K562 (cell line): ENCODE measurements around the gene CD96. TPM values are rescaled to one million over a fixed set of nuclear protein-coding genes. Genes with fewer than 3 reads are reported as not detected.

Source experiments
- ATAC-seq: fragments of 200-7000 bp; cut with Tn5 transposase; 3 replicates; pipeline ENCODE4 v1.9.1; 2020; ENCODE audit warnings: moderate library complexity
- BruUV-seq: library from RNA; stranded (reverse); fragments of 400-500 nt; replicated peaks from 2 replicates; lab custom pipeline; 2021; lab: Mats Ljungman, UMichigan
- CTCF ChIA-PET: fragments of 300-600 bp; formaldehyde crosslinking; extraction: SDS; loops from one replicate; lab custom pipeline; 2021; ENCODE audit warnings: low intra/inter-chr PET ratio; lab: Yijun Ruan, JAX
- POLR2A ChIA-PET: fragments of 300-600, 350-650 bp; sonication (Branson Sonifier 250); formaldehyde crosslinking; extraction: SDS; loops from one replicate; lab custom pipeline; 2021; ENCODE audit warnings: antibody characterized with exemption, inconsistent platforms; lab: Yijun Ruan, JAX
- DNase-seq, 4 experiments: peaks; one replicate each; pipeline versions ENCODE4 v3.0.0 to v3.0.0-alpha.2; 2011 to 2018; ENCODE audit warnings: low spot score in 3 of 4, mixed read lengths in 3 of 4; ENCODE audit errors: extremely low read depth in 1 of 4
- FAIRE-seq: peaks from 2 replicates; lab custom pipeline; 2011; peaks lifted over from hg19 to GRCh38; lab: Jason Lieb, UNC
- H2AFZ ChIP-seq: 2 replicates; pipeline ENCODE4 v1.6.0; 2011; ENCODE audit warnings: low read depth, low read length, control low read depth, inconsistent platforms
- H3K27ac ChIP-seq: fragments of 200-600 bp; 3 replicates; pipeline ENCODE4 v1.8.0; 2011; ENCODE audit warnings: low read depth, mild to moderate bottlenecking, control low read depth, inconsistent platforms, low read length, moderate library complexity, mixed read lengths; ENCODE audit errors: extremely low read depth
- H3K27me3 ChIP-seq, 2 experiments: fragments of 300-600 bp in 1 of 2; 2 replicates in 1 of 2; 3 replicates in 1 of 2; pipeline versions ENCODE4 v1.6.0 to v1.8.0; 2011; ENCODE audit warnings: inconsistent platforms in 2 of 2, low read length in 2 of 2, mild to moderate bottlenecking in 1 of 2, mixed read lengths in 1 of 2, moderate library complexity in 1 of 2; ENCODE audit not compliant: control insufficient read depth in 2 of 2, insufficient read depth in 2 of 2
- H3K36me3 ChIP-seq: fragments of 300-600 bp; 3 replicates; pipeline ENCODE4 v1.8.0; 2011; ENCODE audit warnings: mild to moderate bottlenecking, low read length, inconsistent platforms; ENCODE audit not compliant: control insufficient read depth, insufficient read depth
- H3K4me1 ChIP-seq, 2 experiments: fragments of 200-600 bp in 1 of 2; replicated peaks in 1 of 2; 2 replicates in 1 of 2; 3 replicates in 1 of 2; pipeline versions ENCODE4 v1.5.1 to v1.8.0; 2011; ENCODE audit warnings: inconsistent platforms in 2 of 2, low read length in 2 of 2, mild to moderate bottlenecking in 1 of 2, mixed read lengths in 1 of 2, moderate library complexity in 1 of 2; ENCODE audit not compliant: control insufficient read depth in 2 of 2, insufficient read depth in 2 of 2
- H3K4me2 ChIP-seq: 2 replicates; pipeline ENCODE4 v1.6.1; 2011; ENCODE audit warnings: low read length, control low read depth, inconsistent platforms, mixed read lengths; ENCODE audit not compliant: insufficient read depth
- H3K4me3 ChIP-seq: fragments of 200-600 bp; sonication (generic), shearing (Covaris generic); 2 replicates; pipeline ENCODE4 v1.5.1; 2016; ENCODE audit warnings: control low read depth, inconsistent platforms
- H3K79me2 ChIP-seq: fragments of 200-600 bp; 3 replicates; pipeline ENCODE4 v1.8.0; 2011; ENCODE audit warnings: low read length, inconsistent platforms; ENCODE audit not compliant: control insufficient read depth, insufficient read depth
- H3K9ac ChIP-seq, 2 experiments: 2 replicates each; pipeline versions ENCODE4 v1.6.0 to v1.6.1; 2011; ENCODE audit warnings: low read depth in 2 of 2, low read length in 2 of 2, control low read depth in 1 of 2, inconsistent platforms in 1 of 2, mild to moderate bottlenecking in 1 of 2, mixed read lengths in 1 of 2; ENCODE audit not compliant: insufficient read depth in 1 of 2
- H3K9me1 ChIP-seq: one replicate; pipeline ENCODE4 v1.6.0; 2011; ENCODE audit warnings: inconsistent platforms, mild to moderate bottlenecking, low read length, moderate library complexity; ENCODE audit not compliant: control insufficient read depth, insufficient read depth
- H3K9me3 ChIP-seq: replicated peaks from 2 replicates; pipeline ENCODE4 v1.5.1; 2011; ENCODE audit warnings: low read depth, low read length, inconsistent platforms; ENCODE audit not compliant: control insufficient read depth, insufficient read depth
- H4K20me1 ChIP-seq: replicated peaks from 2 replicates; pipeline ENCODE4 v1.6.1; 2011; ENCODE audit warnings: low read length, inconsistent platforms, mixed read lengths; ENCODE audit not compliant: control insufficient read depth, insufficient read depth
- BCOR ChIP-seq: fragments of 450-650 bp; IDR thresholded peaks from 2 replicates; pipeline ENCODE4 v1.6.1; 2016
- DNMT1 ChIP-seq: fragments of 450-650 bp; IDR thresholded peaks from 2 replicates; pipeline ENCODE4 v1.6.1; 2016; ENCODE audit warnings: antibody characterized with exemption, mild to moderate bottlenecking
- FOXK1 ChIP-seq: sonication (generic); formaldehyde crosslinking; IDR thresholded peaks from 2 replicates; pipeline ENCODE4 v1.8.0; 2022; ENCODE audit warnings: missing genetic modification reagents, mild to moderate bottlenecking, borderline replicate concordance
- RBM17 ChIP-seq: fragments of 200-400 bp; formaldehyde crosslinking; IDR thresholded peaks from 2 replicates; pipeline ENCODE4 v1.6.1; 2017; ENCODE audit warnings: low read depth, mild to moderate bottlenecking, low read length, borderline replicate concordance
- in situ Hi-C: fragments of 300-500 bp; cut with MboI; formaldehyde crosslinking; loops from 4 replicates; pipeline ENCODE4 v1.15.0; 2018; ENCODE audit warnings: inconsistent platforms, mixed read lengths
- intact Hi-C: fragments of 100-400 bp; cut with micrococcal nuclease; formaldehyde crosslinking; loops from 2 replicates; pipeline ENCODE4 v1.14.2; 2022
- polyA plus RNA-seq, 8 experiments: library from polyadenylated mRNA; depleted of rRNA in 4 of 8; stranded (reverse) in 5 of 8; unstranded in 3 of 8; fragments of >200 nt; fragmentation: Nextera tagmentation in 2 of 8; fragmentation: Illumina TruSeq in 1 of 8; extraction: Ambion mirVana in 2 of 8; extraction: Trizol in 1 of 8; gene quantifications; 2 replicates each; pipeline versions ENCODE4 v1.2.1 to v1.2.3, GENCODE V29; 2011 to 2014; ENCODE audit warnings: inconsistent platforms in 1 of 8, missing spikeins in 1 of 8
- total RNA-seq, 7 experiments: library from RNA; depleted of rRNA in 6 of 7; stranded (reverse); fragments of >200 nt in 6 of 7; fragmentation: Illumina TruSeq in 2 of 7; extraction: Trizol in 2 of 7; gene quantifications; 2 replicates each; pipeline versions ENCODE4 v1.2.1 to v1.2.3, GENCODE V29; 2011 to 2021; ENCODE audit warnings: low replicate concordance in 1 of 7
- TF ChIP-seq, protein P1 (sequence below), 2 experiments: fragments of 150-350 bp in 1 of 2; IDR thresholded peaks; 2 replicates each; pipeline ENCODE4 v1.6.1; 2012 to 2016; ENCODE audit warnings: low read depth in 2 of 2, low read length in 2 of 2, mild to moderate bottlenecking in 1 of 2, moderate library complexity in 1 of 2
- TF ChIP-seq, protein P2 (sequence below), 2 experiments: fragments of 450-650 bp; formaldehyde crosslinking in 1 of 2; IDR thresholded peaks; 2 replicates each; pipeline versions ENCODE4 v1.4.0 to v1.6.1; 2014 to 2020; ENCODE audit warnings: mild to moderate bottlenecking in 2 of 2, borderline replicate concordance in 1 of 2, low read depth in 1 of 2
- TF ChIP-seq, protein P3 (sequence below): sonication (generic); formaldehyde crosslinking; IDR thresholded peaks from 2 replicates; pipeline ENCODE4 v1.8.0; 2022; ENCODE audit warnings: mild to moderate bottlenecking, missing genetic modification reagents
- TF ChIP-seq, protein P4 (sequence below): fragments of 450-650 bp; formaldehyde crosslinking; IDR thresholded peaks from 2 replicates; pipeline ENCODE4 v1.4.0; 2020; ENCODE audit warnings: mild to moderate bottlenecking, moderate library complexity

Gene CD96
- total and polyA plus RNA-seq, 9 of the 15 experiments (the other 6 are each of a cell fraction or from before 2014, with no cell fraction given): 0.32 to 5.7 (median 1.2) TPM

DNA sequence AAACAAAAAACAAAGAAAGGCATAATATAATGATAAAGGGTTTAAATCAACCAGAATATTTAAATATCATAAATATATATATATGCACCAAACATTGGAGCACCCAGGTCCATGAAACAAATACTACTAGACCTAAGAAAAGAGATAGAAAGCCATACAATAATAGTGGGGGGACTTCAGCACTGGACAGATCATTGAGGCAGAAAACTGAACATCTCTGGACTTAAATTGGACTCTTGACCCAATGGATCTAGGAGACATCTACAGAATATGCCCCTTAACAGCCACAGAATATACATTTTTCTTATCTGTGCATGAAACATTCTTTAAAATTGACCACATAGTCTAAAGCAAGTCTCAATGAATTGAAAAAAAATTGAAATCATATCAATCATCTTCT is 48.7 kb upstream of the CD96 start:
- Histone ChIP-seq H4K20me1 (no peaks in the 10 kb centered on the region), H3K27ac (no peak overlapping the region), H3K79me2 (no peaks in the 10 kb centered on the region), H3K4me2 (no peak overlapping the region), H3K27me3 (no peaks in the 10 kb centered on the region), H3K9me3 (no peaks in the 10 kb centered on the region), H3K4me1 (no peaks in the 10 kb centered on the region), H3K4me3 (no peak overlapping the region), H3K36me3 (no peaks in the 10 kb centered on the region), H2AFZ (no peak overlapping the region), H3K9me1 (no peaks in the 10 kb centered on the region), H3K9ac (no peak overlapping the region)
- no peak for FAIRE-seq
- intact Hi-C loops (no loop called here), in situ Hi-C loops (loop anchor here (25.0 kb wide), 1 partner anchor 1756 kb away; no protein-coding TSS in a partner anchor)
- ChIA-PET CTCF (no interaction called here), POLR2A (no interaction called here)
- DNase-seq: no peak
- no peak for ATAC-seq
- no TSS peak for BruUV-seq
- TF ChIP-seq RBM17 (no peak), DNMT1 (no peak), BCOR (no peak), FOXK1 (CRISPR knock-in tag) (no peak)
- TF ChIP-seq, protein P1, sequence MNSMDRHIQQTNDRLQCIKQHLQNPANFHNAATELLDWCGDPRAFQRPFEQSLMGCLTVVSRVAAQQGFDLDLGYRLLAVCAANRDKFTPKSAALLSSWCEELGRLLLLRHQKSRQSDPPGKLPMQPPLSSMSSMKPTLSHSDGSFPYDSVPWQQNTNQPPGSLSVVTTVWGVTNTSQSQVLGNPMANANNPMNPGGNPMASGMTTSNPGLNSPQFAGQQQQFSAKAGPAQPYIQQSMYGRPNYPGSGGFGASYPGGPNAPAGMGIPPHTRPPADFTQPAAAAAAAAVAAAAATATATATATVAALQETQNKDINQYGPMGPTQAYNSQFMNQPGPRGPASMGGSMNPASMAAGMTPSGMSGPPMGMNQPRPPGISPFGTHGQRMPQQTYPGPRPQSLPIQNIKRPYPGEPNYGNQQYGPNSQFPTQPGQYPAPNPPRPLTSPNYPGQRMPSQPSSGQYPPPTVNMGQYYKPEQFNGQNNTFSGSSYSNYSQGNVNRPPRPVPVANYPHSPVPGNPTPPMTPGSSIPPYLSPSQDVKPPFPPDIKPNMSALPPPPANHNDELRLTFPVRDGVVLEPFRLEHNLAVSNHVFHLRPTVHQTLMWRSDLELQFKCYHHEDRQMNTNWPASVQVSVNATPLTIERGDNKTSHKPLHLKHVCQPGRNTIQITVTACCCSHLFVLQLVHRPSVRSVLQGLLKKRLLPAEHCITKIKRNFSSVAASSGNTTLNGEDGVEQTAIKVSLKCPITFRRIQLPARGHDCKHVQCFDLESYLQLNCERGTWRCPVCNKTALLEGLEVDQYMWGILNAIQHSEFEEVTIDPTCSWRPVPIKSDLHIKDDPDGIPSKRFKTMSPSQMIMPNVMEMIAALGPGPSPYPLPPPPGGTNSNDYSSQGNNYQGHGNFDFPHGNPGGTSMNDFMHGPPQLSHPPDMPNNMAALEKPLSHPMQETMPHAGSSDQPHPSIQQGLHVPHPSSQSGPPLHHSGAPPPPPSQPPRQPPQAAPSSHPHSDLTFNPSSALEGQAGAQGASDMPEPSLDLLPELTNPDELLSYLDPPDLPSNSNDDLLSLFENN (IDR thresholded peaks at IDR 0.05; ENCODE audit: low read depth in 2 of 2, low read length in 2 of 2): no peak
- TF ChIP-seq, protein P2, sequence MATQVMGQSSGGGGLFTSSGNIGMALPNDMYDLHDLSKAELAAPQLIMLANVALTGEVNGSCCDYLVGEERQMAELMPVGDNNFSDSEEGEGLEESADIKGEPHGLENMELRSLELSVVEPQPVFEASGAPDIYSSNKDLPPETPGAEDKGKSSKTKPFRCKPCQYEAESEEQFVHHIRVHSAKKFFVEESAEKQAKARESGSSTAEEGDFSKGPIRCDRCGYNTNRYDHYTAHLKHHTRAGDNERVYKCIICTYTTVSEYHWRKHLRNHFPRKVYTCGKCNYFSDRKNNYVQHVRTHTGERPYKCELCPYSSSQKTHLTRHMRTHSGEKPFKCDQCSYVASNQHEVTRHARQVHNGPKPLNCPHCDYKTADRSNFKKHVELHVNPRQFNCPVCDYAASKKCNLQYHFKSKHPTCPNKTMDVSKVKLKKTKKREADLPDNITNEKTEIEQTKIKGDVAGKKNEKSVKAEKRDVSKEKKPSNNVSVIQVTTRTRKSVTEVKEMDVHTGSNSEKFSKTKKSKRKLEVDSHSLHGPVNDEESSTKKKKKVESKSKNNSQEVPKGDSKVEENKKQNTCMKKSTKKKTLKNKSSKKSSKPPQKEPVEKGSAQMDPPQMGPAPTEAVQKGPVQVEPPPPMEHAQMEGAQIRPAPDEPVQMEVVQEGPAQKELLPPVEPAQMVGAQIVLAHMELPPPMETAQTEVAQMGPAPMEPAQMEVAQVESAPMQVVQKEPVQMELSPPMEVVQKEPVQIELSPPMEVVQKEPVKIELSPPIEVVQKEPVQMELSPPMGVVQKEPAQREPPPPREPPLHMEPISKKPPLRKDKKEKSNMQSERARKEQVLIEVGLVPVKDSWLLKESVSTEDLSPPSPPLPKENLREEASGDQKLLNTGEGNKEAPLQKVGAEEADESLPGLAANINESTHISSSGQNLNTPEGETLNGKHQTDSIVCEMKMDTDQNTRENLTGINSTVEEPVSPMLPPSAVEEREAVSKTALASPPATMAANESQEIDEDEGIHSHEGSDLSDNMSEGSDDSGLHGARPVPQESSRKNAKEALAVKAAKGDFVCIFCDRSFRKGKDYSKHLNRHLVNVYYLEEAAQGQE (IDR thresholded peaks at IDR 0.05; ENCODE audit: borderline replicate concordance): no peak
- TF ChIP-seq, protein P2 (CRISPR knock-in tag; IDR thresholded peaks at IDR 0.05; ENCODE audit: low read depth): no peak
- TF ChIP-seq, protein P3, sequence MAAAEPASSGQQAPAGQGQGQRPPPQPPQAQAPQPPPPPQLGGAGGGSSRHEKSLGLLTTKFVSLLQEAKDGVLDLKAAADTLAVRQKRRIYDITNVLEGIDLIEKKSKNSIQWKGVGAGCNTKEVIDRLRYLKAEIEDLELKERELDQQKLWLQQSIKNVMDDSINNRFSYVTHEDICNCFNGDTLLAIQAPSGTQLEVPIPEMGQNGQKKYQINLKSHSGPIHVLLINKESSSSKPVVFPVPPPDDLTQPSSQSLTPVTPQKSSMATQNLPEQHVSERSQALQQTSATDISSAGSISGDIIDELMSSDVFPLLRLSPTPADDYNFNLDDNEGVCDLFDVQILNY (CRISPR knock-in tag): no peak
- TF ChIP-seq, protein P4, sequence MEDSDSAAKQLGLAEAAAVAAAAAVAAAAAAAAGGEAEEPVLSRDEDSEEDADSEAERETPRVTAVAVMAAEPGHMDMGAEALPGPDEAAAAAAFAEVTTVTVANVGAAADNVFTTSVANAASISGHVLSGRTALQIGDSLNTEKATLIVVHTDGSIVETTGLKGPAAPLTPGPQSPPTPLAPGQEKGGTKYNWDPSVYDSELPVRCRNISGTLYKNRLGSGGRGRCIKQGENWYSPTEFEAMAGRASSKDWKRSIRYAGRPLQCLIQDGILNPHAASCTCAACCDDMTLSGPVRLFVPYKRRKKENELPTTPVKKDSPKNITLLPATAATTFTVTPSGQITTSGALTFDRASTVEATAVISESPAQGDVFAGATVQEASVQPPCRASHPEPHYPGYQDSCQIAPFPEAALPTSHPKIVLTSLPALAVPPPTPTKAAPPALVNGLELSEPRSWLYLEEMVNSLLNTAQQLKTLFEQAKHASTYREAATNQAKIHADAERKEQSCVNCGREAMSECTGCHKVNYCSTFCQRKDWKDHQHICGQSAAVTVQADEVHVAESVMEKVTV: no peak
